HCT116 (cell line): ENCODE data around the gene LHPP.

Source experiments
- ATF3 ChIP-seq: IDR thresholded peaks from 2 replicates; pipeline ENCODE4 v1.6.1; 2012
- CTCF ChIP-seq, 3 experiments: fragments of 200-600 bp in 1 of 3; sonication (generic) in 1 of 3; IDR thresholded peaks in 2 of 3; conservative IDR thresholded peaks in 1 of 3; 2 replicates each; pipeline ENCODE4 v1.5.1; 2012 to 2017; ENCODE audit warnings: low read depth in 2 of 3, low read length in 2 of 3, antibody characterized with exemption in 1 of 3, borderline replicate concordance in 1 of 3, control low read depth in 1 of 3, mild to moderate bottlenecking in 1 of 3, mixed read lengths in 1 of 3, mixed run types in 1 of 3, moderate library complexity in 1 of 3; ENCODE audit not compliant: insufficient read depth in 1 of 3
- EZH2phosphoT487 ChIP-seq: fragments of 200-600 bp; IDR thresholded peaks from 2 replicates; pipeline ENCODE4 v1.6.1; 2018; ENCODE audit warnings: antibody characterized with exemption, borderline replicate concordance
- JUND ChIP-seq: IDR thresholded peaks from 2 replicates; pipeline ENCODE4 v1.6.1; 2012
- MAX ChIP-seq: IDR thresholded peaks from 2 replicates; pipeline ENCODE4 v1.6.1; 2012
- POLR2A ChIP-seq: IDR thresholded peaks from 2 replicates; pipeline ENCODE4 v1.7.0; 2011; ENCODE audit warnings: borderline replicate concordance; ENCODE audit not compliant: insufficient read depth, insufficient read length; ENCODE audit errors: extremely low read depth
- RAD21 ChIP-seq: IDR thresholded peaks from 2 replicates; pipeline ENCODE4 v1.6.1; 2012; ENCODE audit warnings: low read depth, mild to moderate bottlenecking
- ZBTB33 ChIP-seq: IDR thresholded peaks from 2 replicates; pipeline ENCODE4 v1.6.1; 2011; ENCODE audit warnings: mild to moderate bottlenecking, low read length, moderate library complexity; ENCODE audit not compliant: insufficient replicate concordance; ENCODE audit errors: extremely low read depth
- ZNF274 ChIP-seq: fragments of 200-500 bp; sonication (Bioruptor generic); IDR thresholded peaks from 2 replicates; pipeline ENCODE4 v1.6.1; 2014; ENCODE audit warnings: mild to moderate bottlenecking, low read depth, low read length, inconsistent platforms

- no peak for TF ChIP-seq CTCF (IDR thresholded peaks at IDR 0.05 in 2 of 3, conservative IDR thresholded peaks at IDR 0.05 in 1 of 3; ENCODE audit: borderline replicate concordance in 1 of 3, insufficient read depth in 1 of 3, low read depth in 2 of 3, low read length in 2 of 3)
- TF ChIP-seq EZH2phosphoT487 = no peak
- TF ChIP-seq ZNF274 = no peak
- no peak for TF ChIP-seq MAX
- no peak for TF ChIP-seq ZBTB33
- TF ChIP-seq JUND = no peak
- no peak for TF ChIP-seq RAD21
- TF ChIP-seq ATF3 = no peak
- TF ChIP-seq POLR2A = no peak
These were observed 135.6 kb downstream of the LHPP start for GRCh38 chr10:124596962-124597845.
